Superior temporal gyrus (tissue), 1 donor: ENCODE data around the gene RELN.
"Not testable (repeated sequence)": the region's sequence is repeated elsewhere in the genome, so short reads cannot be mapped to it uniquely, and the experiment has no call there.

Source experiments
- DNase-seq: peaks from one replicate; pipeline ENCODE4 v3.0.0-alpha.2; 2016; ENCODE audit errors: extremely low spot score

Gene RELN

DNA sequence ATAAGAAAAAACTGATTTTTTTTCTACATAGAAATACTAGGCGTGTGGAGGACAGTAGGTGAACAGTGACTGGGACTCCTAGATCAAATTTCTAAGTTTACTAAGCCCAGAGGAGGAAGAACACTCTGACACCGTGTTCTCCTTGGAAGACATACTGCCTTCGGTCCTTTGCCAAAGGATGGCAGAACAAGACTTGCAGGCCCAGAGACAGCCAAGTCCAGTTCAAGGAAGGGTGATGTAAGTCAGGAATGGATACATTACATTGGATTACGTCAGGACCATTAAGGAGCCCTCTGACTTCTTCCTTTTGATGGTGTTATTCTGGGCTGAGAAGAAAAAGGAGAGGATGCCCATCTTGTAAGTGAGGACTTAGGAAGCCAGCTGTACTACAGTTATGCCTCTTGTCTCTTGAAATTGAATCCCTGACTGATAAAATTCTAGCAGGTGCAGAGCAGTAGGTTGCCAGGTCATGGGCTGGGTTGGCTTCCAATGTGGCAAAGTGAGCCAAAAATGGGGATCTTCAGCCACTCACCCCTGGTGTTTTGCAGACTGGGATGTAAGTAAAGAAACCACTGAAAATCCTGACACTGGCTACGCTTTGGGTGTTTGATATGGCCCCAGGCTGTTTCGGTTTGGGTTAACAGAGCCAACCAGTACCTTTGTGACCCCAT lies 45.1 kb downstream of the RELN start:
- no peak for DNase-seq

DNA sequence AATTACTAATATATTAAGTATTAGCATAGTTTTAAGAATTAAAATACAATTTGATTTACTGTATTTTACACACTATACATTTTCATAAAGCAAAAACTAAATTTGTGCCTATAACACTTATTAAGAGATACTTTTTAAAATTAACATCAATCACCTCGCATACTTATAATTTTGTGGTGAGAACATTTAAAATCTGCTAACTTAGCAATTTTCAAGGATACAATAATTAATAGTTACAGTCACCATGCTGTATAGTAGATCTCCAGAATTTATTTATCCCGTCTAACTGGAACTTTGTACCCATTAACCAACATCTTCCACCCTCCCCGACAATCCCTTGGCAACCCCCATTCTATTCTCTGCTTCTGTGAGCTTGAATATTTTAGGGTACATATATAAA lies 47.5 kb downstream of the RELN start:
- DNase-seq = no peak

DNA sequence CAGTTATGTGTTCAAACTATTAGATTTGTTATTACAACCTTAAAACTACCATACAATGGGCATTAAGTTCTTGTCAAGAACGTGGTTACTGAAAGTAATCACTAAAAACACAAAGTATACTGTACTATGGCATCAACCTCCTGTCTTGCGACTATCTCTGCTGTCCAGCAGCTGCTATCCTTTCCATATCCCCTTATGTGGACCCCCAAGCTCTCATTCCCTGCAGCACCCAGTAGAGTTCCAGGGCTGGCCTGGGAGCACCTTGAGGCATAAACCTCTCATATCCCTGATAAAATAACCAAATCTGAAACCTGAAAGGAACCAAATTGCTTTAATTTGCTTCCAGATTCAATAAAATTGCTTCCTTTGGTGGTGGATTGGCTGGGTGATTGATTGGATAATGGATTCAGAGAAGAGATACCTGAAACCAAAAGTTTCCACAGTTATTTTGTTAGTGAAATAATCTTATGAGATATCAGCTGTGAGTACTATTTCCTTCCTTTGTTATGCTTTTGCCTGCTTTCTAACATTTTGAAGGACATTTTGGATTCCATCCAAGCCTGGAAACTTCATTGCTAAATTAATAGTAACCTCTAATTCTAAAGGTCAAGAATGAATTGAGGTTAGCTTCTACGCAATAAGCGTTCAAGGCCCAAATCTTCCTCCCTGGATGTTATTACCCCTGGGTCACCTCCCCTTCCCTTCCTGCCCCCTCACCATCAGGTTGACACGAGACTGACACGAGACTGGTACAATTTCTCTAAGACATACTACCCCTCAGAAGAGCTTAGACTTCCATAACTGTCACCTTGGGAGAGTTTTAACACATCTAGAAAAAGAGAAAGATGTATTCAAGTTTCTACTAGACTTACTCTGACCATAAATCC lies 48.8 kb downstream of the RELN start:
- no peak for DNase-seq

DNA sequence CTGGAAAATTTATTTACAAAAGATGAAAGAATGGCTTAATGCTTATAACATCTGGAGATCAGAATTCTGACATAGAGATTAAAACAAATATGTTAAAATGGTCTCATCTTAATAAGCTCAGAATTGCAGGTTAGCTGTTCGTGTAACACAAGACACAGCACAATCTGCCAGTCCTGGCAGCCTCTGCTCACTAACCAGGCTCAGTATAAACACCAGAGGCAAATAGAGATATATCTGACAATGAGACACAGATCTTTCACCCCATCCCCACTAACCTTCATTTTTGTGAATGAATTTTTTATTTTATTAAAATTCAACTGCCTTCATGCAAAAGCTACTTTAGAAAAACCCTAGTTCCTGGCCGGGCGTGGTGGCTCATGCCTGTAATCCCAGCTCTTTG lies 51.8 kb downstream of the RELN start:
- DNase-seq = no peak

DNA sequence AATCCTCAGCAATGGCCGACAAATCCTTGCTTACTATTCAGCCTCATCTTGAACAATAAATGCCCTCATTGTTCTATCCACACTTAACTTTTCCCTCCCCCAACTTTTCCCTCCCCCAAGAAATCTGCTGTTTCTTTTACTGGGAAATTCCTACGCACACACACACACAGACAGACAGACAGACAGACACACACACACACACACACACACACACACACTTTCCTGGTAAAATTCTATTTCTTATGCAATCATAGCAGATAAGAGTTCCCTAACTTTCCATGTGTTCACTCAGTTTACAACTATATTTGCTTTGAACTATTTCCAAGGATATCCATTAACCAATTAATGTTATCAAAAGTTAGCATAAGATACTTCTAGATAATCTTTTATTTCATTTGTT lies 52.9 kb downstream of the RELN start:
- DNase-seq = no peak

DNA sequence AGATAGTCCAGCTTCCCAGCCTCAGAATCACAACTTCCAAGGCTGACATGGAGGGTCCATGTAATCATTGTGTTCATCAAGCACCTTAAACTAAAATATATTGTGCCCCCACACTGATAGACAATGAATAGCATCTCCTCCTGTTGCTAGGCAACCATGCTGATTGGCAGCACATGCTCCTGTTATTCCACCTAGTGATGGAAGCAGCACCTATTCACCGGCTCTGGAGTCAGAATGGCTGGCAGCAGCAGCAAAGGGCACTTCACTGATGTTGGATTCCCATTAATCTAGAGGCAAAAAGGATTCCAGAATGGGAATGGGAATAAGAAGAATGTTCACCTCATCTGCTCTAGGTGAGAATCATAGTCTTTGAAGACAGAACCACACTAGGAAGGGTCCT lies 55.0 kb downstream of the RELN start:
- no peak for DNase-seq

DNA sequence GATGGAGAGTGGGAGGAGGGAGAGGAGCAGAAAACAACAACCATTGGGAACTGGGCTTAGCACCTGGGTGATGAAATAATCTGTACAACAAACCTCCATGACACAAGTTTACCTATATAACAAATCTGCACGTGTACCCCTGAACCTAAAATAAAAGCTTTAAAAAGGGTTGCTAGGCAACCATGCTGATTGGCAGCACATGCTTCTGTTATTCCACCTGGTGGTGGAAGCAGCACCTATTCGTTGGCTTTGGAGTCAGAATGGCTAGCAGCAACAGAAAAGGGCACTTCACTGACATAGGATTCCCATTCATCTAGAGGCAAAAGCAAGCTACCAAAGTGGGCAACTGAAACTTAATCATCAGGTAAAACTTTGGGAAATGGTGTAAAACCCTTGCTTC lies 57.1 kb downstream of the RELN start:
- DNase-seq = no peak

DNA sequence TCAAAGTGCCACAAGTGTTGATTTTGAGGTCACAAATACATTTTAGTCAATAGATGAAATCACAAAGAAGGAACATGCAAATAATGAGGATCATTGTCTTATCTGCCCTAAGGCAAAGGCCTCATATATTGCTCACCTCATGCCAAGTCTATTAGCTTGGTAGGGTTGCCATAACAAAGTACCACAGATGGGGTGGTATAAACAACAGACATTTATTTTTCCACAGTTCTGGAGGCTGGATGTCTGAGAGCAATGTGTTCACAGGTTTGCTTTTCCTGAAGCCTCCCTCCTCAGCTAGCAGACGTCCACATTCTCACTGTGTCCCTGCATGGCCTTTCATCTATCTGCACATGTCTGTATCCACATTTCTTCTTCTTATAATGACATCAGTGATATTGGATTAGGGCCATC lies 59.6 kb downstream of the RELN start:
- DNase-seq = no peak

DNA sequence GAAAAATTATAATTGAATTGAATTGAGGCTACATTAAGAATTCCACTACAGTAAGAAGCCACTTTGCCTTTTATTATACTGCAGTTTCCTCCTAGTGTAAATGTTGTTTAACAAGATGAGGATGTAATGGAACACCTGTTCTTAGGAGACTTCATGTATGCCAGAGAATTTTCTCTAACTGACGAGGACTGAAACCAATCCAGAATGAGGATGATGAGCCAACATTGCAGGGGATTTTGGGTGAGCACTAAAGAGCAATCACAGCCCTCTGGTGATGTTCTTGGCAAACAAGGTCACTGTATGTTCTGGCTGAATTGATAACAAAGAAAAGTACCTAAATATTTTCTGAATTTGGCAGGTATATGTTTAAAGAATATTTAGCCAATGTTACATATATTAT lies 60.9 kb downstream of the RELN start:
- DNase-seq = no peak

DNA sequence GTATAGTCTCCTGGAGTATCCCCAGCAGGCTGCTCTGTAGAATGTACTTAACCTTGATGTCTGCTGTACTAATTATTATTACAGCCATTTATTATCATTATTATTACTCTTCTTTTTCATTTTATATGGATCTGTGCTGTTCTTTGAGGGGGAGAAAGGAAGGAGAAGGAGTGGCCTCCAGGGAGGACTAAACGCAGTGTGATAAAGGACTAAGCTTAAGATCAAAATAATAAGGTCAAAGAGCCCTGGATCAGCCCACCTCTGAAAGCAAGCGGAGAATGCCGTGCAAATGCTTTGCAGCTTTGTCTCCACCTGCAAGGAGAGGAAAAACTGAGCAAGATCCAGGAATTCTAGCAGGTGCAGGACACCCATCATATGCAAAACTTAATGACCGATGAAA lies 65.3 kb downstream of the RELN start:
- DNase-seq = no peak

DNA sequence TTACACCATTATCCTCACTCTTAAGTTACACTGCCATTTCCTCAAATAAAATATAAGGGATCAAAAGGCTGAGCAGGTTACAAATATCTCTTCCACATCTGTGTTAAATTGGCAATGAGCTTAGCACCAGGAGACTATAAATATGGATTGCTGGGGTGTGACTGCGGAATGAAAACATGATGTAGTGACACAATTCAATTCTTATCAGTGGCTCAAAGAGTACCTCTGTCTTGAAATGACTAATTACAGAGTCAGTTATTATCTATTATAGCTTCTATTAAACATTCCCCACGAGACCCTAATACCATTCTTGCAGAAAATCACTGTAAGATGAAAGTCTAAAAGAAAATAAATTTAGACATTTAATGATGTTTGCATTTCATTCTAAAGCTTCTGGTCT lies 67.1 kb downstream of the RELN start:
- DNase-seq = no peak

DNA sequence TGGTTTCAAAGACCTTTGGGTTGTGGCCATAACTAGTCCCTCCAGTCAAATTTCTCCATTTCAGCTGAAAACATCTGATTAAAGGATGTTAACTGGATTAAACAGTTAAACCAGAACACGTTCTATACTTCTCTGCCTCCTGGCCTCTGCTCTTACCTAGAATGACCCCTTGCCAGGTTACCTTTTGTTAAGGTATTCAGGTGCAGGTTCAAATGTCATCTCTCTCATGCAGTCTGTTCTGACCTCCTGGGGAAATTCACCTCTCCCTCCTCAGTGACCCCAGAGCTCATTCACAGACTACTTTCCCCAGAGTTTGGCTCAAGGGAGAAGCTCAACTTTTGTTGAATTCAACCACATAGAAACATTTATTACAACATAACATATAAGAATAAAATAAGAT lies 67.8 kb downstream of the RELN start:
- no peak for DNase-seq

DNA sequence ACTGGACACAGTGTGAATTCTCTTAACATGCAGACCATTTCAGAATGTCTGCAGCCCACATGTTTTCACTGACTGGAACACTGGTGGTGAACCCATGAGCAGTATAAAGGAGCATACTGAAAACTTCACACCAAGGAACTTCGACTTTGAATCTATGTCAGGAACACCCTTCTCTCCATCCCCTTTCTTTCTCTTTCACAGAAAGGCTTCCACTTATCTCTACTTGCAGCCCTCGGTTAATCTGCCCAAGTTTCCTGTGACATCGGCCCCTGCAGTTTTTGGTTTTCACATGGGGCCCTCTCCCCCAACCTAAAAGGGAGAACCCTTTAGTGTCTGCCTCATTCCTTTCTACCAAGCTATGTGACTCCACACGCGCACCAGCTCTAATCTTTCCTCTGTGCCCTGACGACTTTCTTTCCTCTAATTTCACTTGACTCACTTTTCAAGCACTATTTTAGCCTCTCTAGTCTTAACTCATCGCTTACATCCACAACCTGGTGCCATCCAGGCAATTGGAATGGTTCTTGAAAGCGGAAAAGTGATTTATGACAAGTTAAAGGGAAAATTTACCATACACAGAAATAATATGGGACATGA lies 70.1 kb downstream of the RELN start:
- DNase-seq = no peak

DNA sequence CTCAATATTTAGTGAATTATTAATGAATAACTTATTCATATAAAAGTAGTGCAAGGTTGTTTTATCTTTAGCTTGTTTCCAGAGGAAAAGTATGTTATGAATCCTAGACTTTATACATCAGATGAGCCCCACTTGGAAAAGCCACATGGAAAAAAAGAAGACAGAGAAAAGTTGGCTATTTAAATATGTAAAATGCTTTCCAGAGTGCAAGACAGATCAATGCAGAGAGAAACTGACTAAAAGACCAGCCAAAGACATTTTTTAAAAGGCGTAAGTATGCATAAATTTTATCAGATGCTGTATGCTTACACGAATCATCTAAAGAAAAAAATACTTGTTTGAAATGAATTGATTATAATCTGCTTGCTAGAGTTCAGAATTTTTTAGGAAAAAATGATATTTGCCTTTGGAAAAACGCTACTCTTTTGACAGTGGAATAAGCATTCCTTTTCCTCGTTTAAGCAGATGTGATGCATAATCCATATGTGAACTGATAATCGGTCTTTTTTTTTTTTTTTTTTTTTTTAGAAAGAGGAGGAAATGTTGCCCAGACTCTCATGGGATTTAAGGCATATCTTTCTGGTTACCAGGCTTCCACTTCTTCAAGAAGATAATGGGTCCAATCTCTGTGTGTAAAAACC lies 70.7 kb downstream of the RELN start:
- DNase-seq = no peak

DNA sequence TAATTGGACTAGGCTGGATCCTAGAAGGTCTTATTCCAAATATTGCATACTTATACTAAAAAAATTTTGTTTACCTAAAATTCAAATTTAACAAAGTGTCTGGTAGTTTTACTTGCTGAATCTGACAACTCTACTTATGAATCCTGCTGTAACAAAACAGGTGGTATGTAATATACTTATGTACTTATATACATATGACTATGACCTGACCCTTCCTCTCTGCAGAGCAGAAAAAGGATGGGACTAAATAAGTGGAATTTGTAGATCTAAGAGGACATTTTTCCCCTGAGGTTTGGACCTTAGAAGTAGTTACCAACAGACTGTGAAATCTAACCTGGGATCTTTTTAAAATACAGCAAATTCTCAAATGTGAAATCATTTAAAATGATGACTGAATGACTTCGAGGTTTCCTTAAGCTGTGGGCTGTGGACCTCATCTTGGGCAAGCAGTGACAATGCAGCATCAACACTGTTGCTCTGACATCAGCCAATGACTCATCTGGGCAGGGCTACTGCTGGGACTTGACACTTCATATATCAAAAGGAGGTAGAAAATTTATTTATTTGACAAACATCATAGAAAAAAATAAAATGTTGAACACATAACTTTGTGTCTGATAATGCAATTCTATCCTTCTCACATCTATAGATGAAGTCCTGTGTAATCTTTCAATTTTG lies 73.6 kb downstream of the RELN start:
- DNase-seq = no peak

DNA sequence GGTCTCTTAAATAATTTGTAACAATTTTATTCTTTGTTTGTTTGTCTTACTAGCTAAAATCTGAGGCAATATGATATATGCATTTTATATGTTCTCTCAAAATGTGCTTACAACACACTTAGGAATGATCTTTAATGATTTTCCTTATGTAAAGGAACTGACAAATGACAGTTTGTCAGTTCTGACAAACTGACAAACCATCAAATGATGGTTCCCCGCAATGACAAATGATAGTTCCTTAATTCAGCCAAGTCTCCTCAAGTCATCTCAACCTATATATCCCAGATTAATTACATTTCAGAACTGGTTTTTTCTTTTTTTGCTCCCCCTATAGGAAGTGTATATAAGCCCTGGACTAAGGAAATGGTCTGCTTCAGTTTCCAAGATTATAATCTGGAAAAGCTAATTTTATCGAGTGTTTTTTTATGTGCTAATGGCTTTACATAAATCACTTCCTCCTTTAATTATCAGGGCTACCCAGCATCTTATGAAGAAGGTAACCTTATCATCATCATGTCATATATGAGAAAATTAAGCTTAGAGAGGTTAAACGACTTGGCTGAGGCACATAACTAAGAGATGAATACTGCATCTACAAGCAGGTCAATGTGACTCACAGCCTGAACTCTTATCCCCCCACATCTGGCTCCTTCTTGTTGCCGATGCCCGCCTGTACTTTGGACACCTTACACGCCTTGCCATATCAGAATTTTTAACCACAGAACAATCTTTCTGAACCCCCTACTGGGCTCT lies 75.1 kb downstream of the RELN start:
- no peak for DNase-seq

DNA sequence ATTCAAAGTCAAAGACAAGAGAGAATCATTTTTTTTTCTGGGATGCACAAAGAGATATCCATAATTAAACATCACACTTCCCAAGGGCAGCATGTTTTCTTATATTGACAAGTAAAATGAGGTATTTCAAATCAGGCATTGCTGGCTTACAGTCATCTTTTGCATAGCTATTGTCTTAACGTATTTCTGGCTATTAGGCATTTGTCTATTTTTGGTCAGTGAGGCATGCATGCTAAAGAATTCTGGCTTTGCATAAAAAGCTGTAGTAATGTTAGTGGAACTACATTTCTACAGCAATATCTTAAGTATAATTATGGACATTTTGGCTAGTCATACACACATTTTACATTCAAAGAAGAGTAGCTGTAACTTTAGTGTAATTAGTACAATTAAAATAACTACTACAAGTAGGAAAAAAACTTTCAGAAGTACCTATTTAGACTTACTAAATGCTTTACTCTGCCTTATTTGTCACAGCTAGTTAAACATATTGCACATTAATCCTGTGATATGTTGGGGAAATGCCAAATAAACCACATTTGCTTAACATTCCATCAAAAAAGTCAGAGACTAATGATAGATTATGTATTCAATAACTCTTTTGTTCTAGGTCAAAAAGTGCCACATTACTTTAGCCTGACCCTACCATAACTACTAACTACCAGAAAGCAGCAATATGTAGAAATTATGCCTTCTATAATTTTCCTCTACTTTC lies 76.4 kb downstream of the RELN start:
- DNase-seq = no peak

DNA sequence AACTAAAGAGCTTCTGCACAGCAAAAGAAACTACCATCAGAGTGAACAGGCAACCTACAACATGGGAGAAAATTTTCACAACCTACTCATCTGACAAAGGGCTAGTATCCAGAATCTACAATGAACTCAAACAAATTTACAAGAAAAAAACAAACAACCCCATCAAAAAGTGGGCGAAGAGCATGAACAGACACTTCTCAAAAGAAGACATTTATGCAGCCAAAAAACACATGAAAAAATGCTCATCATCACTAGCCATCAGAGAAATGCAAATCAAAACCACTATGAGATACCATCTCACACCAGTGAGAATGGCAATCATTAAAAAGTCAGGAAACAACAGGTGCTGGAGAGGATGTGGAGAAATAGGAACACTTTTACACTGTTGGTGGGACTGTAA lies 78.4 kb downstream of the RELN start:
- DNase-seq = not testable (repeated sequence)

DNA sequence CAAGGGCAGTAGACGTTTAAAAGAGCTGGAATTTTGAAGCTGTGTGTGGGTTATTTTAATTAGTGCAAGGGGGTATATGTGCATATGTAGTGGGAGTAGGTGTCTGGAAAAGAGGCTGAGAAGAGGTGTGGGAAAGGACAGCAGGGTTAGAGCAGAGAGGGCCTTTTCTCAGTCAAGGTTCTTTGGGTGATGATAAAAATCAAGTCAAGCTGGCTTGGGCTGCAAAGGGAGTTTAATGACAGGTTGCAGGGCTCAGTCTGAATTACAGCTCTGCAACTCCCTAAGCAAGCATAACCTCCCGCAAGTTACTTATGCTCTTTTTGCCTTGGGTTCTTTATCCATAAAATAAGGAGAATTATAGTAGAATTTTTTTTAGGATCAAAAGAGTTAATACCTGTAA lies 83.5 kb downstream of the RELN start:
- no peak for DNase-seq

DNA sequence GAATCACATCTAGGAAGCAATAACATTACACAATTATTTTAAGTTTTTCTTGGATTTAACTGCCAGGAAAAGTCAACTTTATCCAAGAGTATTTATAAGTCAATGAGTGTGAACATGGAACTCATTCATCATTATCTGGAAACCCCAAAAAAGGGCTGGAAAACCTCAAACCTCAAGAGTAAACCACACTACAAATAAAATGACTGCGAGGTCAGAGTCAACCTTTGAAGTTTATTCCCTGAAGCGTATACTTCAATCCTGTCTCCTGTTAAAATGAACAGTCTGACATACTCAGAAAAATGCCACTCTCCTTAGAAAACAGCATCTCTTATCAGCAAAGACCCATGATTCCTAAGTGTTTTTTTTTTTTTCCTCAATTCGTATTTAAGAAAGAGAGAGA lies 86.5 kb downstream of the RELN start:
- no peak for DNase-seq

DNA sequence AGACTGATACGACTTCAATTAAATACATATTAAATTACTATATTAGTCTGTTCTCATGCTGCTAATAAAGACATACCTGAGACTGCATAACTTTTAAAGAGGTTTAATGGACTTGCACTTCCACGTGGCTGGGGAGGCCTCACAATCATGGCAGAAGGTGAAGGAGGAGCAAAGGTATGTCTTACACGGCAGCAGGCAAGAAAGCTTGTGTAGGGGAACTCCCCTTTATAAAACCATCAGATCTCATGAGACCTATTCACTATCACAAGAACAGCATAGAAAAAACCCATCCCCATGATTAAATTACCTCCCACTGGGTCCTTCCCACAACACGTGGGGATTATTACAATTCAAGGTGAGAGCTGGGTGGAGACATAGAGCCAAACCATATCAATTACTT lies 92.6 kb downstream of the RELN start:
- not testable (repeated sequence) for DNase-seq
